Measurements from ENCODE around the gene KLHL34.

Gene KLHL34, protein sequence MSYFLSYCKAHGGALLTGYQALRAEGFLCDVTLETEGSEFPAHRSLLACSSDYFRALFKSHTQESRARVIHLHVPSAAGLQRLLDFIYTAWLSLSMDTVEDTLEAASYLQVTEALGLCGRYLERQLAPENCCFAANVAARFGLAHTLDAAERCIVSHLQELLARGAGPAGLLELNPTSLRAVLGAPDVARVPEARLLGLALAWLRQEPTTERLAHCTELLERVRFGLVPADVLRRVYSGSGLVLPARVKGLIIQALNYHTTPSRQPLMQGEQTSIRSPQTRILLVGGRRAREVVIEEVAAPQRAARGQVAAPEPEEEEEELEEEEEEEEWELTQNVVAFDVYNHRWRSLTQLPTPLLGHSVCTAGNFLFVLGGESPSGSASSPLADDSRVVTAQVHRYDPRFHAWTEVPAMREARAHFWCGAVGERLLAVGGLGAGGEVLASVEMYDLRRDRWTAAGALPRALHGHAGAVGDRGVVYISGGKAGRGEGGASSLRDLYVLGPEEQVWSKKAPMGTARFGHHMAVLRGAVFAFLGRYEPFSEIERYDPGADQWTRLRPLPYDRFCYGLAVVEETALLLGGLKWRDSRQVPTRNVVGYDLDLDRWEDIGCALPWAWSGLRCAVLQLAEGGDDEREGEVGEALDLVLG

DNA sequence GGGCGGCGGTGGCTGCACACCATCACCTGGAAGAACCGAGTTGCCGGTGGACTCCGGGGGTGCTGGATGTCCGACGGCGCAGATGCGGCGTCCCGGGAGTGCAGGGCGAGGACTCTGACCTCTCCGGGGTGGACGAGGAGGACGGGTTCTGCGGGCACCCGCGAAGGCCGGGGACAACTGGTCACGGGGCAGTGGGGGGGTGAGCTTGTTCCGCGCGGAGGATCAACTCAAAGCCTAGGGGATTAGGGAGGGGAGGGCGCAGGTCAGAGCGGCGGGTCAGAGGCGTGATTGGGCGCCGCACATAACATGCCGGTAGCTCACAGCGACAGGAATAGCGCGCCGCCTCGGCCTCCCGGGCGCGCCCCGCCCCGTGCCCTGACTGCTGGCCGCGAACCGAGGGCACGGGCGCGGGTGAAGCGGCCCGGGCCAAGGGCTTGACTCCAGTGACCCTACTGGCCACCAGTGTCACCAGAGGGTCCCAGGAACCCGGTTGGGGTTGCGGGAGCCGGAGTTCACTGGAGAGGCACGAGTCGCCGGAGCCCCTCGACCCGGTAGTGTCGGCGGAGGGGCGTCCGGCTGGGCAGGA is at the start of gene KLHL34:
KLHL34 (minus strand) TSS at position 179 of the 586 bp plus-strand sequence. CDS start 542 bp downstream, outside the sequence.
- no peak for DNase-seq (ENCODE audit: low read depth)

DNA sequence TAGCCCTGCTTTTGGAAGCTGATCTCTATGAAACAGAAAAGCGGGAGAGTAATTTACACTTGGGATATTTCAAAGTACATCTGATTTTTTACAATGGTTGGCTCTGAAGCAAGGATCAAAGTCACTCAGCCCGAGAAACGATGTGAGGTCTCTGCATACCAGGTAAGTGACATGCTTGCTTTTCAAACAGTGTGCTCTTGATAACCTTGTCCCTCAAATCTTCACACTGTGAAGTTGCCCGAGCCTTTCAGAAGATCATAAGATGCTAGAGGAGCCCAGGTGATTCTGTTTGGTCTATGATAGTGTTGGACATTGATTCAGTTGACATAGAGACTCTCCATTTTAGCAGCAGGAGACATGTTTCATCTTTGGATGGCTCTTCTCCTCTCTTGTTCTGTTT is 47.1 kb upstream of the KLHL34 start:
- no peak for DNase-seq (ENCODE audit: low read depth)

DNA sequence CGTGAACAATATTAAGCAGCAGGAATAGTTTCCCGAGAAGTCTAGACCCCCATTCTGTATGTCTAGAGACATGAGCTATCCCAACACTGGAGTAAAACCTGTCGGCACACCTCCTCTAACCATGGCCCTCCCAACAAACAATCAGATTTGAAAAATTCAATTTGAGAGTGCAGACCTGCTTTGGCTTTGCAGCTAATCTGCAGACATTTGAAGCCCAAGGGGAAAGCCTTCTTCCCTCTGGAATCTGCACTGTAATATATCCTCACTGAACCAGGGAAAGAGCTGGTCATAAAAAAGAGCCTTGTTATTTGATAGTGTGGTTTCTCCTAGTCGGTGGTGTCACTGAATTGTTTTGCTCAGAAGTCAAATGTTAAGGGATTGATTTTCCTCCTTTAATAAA is 44.6 kb upstream of the KLHL34 start:
- DNase-seq (ENCODE audit: low read depth): no peak

DNA sequence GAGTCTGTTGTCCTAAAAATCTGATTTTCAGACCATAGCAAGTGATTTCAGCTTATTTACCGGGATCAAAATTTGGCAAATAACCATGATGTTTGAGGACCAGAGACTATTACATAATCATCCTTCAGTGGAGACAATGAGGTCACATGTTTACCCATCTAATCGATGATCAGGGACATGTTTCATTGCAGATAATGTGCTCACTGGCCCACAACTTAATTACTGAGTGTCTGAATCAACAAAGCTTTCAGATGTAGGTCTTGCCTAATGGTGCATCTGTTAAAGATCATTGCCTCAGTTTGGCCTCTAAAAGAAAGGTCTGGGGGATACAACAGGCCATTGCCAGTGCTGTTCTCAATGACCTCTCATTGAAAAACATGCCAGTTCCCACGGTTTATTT is 42.8 kb upstream of the KLHL34 start:
- no peak for DNase-seq (ENCODE audit: low read depth)

DNA sequence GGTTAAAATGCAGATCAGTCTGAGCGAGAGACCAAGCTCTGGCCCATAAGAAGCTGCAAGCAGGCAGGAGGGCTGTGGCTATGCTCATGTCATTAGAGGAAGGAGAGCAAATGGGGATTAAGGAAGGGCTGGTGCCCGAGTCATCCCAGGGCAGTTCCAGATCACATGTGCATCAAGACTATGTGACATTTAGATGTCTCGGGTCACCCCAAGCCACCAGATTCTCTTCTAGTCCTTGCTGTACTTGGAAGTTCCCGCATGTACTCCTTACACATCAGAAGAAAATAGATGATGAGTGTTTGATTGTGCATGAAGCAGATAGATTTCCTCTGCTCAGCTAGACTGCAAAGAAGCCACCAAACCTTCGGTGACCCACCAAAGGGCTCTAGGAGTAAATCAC is 42.1 kb upstream of the KLHL34 start:
- no peak for DNase-seq (ENCODE audit: low read depth)

DNA sequence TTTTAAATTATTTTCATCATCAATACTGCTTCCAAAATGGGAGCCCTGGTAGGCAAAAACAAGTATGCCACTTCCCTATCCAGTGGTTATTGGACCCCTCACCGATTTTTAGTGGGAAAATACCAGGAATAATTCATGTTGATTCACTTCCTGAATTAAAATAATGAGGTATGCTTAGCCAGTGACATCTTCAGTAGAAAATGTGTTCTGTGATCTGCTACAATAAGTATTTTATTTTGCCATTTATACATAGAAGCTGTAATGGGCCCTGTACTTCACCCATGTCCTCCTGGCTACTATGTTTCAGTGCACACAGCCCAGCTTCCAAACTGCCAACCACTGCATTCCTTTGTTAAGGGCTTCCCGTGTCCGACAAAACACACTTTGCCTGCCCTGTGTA is 41.0 kb upstream of the KLHL34 start:
- DNase-seq (ENCODE audit: low read depth): no peak

DNA sequence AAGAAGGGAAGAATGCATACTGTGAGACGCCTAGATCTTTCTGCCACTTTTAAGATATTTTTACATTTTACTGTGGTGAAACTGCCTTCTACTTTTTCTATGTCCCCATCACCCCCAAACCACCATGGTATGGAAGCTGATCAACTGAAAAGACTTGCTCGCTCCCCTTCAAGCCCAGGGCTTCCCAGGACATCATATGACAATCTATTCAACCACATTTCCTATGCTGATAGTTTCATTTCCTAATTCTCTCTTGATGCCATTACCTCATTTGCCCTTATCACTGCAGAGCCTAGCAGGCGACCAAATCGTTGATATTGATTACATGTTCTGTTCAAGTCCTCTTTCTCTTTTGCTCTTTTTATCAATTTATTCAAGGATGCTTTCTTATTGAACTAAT is 40.1 kb upstream of the KLHL34 start:
- DNase-seq (ENCODE audit: low read depth): no peak

DNA sequence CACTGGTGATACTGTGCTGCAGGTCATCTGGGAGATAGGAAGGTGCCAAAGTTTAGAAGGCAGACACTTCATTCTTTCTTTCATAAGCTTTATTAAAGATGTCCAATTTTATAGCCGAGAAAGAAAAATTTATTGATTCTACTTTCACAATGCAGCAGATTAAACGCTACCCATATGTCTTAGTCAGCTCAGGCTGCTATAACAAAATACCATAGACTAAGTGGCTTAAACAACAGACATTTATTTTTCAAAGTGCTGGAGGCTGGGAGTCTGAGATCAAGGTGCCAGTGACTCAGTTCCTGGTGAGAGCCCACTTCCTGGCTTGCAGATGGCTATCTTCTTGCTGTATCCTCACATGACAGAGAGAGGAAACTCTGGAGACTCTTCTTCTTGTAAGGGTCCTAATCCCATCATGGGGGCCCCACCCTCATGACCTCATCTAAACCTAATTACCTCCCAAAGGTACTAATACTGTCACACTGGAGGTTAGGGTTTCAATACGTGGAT is 33.4 kb upstream of the KLHL34 start:
- no peak for DNase-seq (ENCODE audit: low read depth)

DNA sequence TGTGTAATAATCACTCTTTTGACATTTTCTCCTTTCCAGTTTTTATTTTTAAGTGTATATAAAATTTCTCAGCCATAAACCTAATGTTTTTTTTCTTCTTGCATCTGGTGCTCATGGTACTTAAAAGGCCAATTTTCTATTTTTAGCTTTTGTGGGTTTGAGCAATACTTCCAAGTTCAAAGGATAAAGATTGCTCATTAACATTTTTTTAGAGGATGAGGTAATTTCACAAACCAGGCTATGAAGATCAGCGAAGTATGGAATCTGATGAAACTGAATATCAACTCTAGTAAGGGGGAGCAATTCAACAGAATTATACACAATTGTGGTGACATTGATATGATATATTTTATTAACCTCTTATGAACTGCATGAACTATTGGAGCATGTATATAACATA is 25.8 kb upstream of the KLHL34 start:
- DNase-seq (ENCODE audit: low read depth): peak; percentile 10

DNA sequence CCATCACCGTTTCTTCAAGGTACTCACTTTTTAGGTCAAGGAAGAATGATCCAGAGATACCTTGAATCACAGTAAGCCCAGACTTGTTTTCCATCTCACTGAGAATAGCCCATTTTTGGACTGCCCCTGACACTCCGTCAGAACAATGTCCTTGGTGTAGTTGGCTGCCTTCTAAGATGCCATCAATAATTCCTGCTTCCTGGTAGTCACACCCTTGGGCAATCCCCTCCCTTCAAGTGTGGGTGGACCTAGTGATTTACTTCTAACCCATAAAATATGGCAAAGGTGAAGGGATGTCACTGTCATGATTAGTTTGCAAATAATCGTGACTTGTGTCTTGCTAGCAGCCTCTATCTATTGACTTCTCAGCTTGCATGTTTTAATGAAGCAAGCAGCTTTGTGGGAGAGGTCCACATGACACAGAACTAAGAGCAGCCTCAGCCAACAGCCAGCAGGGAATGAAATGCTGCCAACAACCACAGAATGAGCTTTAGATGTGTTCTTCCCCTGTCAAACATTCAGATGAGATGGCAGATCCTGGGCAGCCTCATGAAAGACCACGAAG is 20.0 kb upstream of the KLHL34 start:
- no peak for DNase-seq (ENCODE audit: low read depth)

DNA sequence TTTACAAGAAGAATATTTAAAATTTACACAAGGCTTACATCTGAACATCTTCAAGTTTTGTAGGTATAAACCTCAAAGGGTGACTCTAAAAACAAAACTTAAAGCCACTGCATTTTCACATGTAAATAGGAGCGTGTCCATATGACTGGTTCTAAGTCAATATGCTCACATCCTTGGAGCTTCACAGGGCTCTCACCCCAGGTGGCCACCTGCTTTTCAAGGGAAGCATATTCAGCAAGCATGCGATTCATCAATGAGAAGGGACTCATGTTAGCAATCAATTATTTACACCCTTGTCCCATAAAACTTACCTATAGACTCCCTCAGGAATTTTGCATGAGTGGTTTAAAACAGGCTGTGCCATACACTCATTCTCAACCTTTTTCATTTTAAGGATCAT is 17.8 kb upstream of the KLHL34 start:
- no peak for DNase-seq (ENCODE audit: low read depth)

DNA sequence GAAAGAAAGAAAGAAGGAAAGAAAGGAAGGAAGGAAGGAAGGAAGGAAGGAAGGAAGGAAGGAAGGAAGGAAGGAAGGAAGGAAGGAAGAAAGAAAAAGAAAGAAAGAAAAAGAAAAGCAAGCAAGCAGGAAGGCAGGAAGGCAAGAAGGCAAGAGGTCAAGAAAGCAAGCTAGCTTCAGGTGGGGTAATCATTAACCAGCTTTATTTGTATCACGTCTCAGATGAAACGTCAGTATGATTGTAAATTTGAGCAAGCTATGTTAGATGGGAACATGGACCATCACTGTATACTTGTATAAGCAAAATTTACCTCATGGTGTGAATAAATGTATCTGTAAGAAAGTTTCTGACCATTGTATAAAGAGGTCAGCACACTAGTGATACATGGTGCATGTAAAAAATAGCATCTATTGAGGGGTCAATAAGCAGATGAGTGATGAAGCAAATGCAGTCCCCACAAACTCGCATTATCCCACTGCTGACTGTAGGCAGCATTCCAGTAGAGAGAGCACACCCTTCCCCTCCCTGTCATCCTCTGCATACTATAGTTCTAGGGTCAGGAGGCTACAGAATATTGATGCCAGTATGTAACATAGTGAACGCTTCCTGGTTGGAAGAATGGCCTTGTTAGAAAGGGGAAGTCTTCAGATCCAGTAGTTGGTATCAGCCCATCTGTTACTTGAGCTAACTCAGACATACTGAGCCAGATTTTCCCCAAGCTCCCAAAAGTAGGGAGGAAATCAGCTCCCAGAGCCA is 16.5 kb upstream of the KLHL34 start:
- no peak for DNase-seq (ENCODE audit: low read depth)

DNA sequence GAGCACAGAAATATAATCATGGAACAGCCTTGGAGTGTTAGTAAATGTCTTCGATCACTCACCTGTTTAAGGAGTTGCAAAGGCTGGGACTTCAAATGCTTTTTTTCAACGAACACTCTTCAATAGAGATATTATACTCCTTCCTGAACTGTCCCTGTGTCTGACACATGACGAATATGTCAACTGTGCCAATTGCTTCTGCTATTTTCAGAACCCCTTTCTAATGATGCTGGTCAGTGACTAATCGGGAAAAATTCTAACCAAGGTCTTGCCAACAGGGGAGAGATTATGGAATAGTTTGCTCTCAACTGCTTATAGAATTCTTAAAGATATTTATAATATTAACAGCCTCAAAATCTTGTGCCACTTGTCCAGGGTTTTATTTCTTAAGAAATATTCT is 8.5 kb upstream of the KLHL34 start:
- DNase-seq (ENCODE audit: low read depth): no peak

DNA sequence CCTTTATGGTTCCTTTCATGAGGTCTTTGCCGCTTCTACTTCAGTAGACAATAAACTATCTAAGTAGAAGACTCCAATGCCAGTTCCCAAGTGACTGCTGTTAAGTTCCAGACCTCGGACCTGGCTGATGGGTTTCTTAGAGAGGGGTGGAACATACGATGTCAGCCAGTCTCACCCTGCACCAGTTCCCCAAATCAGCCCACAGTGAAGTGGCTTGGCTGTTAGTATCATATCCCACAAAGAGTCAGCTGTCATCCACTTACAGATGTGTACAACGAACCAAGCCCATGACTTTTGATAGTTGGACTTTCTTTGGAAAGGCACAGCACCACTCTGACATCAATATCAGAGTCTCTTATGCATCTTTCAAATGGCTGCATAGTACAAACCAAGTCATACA is 8.1 kb upstream of the KLHL34 start:
- DNase-seq (ENCODE audit: low read depth): no peak

DNA sequence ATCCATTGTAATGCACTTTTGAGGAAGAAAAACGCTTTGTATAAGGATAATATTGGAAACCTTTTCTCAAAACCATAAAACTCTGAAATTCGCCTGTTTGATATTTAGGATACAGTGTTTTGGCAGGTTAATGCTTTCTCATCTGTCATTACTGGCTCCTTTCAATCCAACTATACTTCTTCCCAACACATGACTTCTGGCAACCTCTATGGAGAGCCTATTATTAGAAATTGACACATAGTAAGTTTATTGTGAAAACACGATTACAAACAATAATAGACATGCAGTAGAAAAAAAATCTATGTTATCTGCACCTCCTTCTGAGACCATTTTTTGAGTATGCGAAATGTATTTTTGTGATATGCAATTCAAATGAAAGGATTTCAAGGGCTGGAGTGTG is 4.6 kb upstream of the KLHL34 start:
- DNase-seq (ENCODE audit: low read depth): no peak

DNA sequence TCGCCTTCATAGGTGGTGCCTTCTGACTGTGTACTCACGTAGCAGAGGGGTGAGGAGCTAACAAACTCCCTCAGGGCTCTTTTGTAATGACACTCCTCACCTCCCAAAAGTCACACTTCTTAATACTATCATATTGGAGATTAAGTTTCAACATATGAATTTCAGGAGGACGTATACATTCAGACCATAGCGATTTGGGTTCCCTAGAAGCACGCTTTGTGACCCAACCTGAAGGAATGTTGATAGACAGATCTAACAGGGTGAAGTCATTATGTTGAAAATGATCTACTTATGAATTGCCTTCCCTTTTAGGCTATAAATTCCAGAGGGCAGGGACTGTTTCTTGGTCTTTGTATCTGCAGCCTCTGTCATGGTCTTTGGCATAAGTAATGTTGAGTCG is 3.2 kb upstream of the KLHL34 start:
- no peak for DNase-seq (ENCODE audit: low read depth)

DNA sequence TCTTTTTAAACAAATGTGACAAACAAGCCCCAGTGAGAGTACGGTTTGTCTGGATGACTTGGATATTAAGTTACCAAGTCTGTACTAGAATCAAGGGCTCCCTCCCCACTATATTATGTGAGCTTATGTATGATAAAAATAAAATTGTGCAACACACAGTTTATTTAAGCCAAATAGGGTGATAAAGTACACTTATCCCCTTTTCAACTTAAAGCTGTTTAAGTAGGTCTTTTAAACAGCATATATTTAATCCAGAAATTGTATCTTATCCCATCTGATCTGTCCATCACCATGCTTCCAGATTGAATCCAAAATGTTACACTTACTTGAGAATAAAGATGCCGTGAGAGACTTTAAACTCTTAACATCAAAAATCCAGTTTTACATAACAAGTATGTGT is 2.0 kb upstream of the KLHL34 start:
- no peak for DNase-seq (ENCODE audit: low read depth)

DNA sequence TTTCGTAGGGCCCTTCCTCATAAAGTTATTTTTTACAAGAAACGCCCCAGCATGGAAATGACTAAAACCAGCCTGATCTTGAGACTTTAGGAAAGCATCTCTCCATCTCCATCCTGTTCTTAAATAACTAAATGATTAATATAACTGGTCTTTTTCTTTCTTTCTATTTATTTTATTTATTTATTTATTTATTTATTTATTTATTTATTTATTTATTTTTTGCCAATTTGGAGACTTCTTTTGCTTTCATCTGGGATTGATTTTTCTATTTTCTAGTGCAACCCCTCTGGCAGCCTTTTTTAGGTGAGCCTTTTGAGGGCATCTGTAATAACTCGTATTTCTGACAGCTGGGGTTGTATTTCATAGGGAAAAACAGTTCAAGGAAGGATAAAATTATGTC is 1.2 kb upstream of the KLHL34 start:
- no peak for DNase-seq (ENCODE audit: low read depth)

DNA sequence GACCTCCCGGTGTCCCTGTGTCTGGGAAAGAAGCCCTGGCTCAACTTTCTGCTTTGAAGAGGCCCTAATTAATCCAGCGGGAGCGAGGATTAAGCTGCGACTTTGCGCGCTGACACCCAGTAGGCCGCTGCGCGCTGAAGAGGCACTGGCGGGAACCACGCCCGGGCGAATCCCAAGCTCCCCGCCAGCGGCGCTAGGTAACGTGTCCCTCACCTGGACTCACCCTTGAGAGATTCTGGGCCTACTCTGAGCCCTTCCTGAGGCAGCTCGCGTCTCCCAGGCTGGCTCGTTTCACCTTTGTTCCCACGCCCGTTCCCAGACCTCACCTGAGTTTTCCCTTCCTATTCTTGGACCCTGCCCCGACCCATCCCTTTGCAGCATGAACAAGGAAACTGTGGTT is 616 bp upstream of the KLHL34 start:
- DNase-seq (ENCODE audit: low read depth): no peak

DNA sequence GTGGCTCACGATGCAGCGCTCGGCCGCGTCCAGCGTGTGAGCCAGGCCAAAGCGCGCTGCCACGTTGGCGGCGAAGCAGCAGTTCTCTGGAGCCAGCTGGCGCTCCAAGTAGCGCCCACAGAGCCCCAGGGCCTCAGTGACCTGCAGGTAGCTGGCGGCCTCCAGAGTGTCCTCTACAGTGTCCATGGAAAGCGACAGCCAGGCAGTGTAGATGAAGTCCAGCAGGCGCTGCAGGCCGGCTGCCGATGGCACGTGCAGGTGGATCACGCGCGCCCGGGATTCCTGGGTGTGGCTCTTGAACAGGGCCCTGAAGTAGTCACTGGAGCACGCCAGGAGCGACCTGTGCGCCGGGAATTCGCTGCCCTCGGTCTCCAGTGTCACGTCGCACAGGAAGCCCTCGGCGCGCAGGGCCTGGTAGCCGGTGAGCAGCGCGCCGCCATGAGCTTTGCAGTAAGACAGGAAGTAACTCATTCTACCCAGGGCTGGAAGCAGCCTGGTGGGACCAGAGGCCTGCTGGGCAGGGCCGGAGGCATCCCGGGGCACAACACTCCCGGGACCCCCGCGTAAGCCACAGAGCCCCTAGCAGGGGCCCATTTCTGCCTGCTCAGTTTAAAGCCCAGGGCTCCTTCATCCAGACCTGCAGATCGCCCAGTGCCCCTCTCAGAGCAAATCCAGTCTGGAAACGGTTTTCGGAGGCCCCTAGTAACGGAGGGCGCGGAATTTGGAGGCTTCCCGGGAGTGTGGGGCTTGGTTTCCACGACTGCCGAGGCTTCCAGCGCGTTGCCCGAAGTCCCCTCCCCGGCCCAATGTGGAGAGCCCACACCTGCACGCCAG is 595 bp downstream of the KLHL34 start:
- DNase-seq (ENCODE audit: low read depth): no peak

DNA sequence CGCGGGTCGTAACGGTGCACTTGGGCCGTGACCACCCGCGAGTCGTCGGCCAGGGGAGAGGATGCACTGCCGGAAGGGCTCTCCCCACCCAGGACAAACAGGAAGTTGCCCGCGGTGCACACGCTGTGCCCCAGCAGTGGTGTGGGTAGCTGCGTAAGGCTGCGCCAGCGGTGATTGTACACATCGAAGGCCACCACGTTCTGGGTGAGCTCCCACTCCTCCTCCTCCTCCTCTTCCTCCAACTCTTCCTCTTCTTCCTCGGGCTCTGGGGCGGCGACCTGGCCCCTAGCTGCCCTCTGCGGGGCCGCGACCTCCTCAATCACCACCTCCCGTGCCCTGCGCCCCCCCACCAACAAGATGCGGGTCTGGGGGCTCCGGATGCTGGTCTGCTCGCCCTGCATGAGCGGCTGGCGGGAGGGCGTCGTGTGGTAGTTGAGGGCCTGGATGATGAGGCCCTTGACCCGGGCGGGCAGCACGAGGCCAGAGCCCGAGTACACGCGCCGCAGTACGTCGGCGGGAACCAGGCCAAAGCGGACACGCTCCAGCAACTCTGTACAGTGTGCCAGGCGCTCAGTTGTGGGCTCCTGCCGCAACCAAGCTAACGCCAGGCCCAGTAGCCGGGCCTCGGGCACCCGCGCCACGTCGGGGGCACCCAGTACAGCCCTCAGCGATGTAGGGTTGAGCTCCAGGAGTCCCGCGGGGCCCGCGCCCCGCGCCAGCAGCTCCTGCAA is 1.4 kb downstream of the KLHL34 start:
- DNase-seq (ENCODE audit: low read depth): no peak
